ENCODE measurements around the gene TULP1. TPM values are rescaled to one million over a fixed set of nuclear protein-coding genes. Genes with fewer than 3 reads are reported as not detected.
A peak's percentile ranks its signal among the peaks of the same experiment; 100 is the strongest.

The TULP1 gene
- total RNA-seq, 1 donor from 2014 or later = not detected

GRCh38 chr6:35532126-35532525 is 19.4 kb upstream of the TULP1 start:
- no peak for DNase-seq (ENCODE audit: low read depth)
- Histone ChIP-seq H3K4me3 (ENCODE audit: low read depth, low read length) (no peak overlapping the region), H3K27me3 (ENCODE audit: control insufficient read depth, insufficient read depth, low read length) (peaks cover 4% of the 10 kb centered on the region), H3K36me3 (ENCODE audit: control insufficient read depth, insufficient read depth, low read length) (no peaks in the 10 kb centered on the region)
- TF ChIP-seq CTCF (IDR thresholded peaks at IDR 0.05; ENCODE audit: insufficient read depth, low read length, poor library complexity, severe bottlenecking) = no peak

GRCh38 chr6:35524380-35525020 is 11.8 kb upstream of the TULP1 start:
- no peaks in the 10 kb centered on the region for H3K36me3 ChIP-seq (ENCODE audit: control insufficient read depth, insufficient read depth, low read length)
- DNase-seq (ENCODE audit: low read depth) = no peak
- H3K27me3 ChIP-seq (ENCODE audit: control insufficient read depth, insufficient read depth, low read length) = peaks cover 8% of the 10 kb centered on the region
- no peak for TF ChIP-seq CTCF (IDR thresholded peaks at IDR 0.05; ENCODE audit: insufficient read depth, low read length, poor library complexity, severe bottlenecking)
- no peak overlapping the region for H3K4me3 ChIP-seq (ENCODE audit: low read depth, low read length)

- Histone ChIP-seq H3K4me3 (ENCODE audit: low read depth, low read length) (no peak overlapping the region), H3K27me3 (ENCODE audit: control insufficient read depth, insufficient read depth, low read length) (peaks cover 8% of the 10 kb centered on the region), H3K36me3 (ENCODE audit: control insufficient read depth, insufficient read depth, low read length) (no peaks in the 10 kb centered on the region)
- TF ChIP-seq CTCF (IDR thresholded peaks at IDR 0.05; ENCODE audit: insufficient read depth, low read length, poor library complexity, severe bottlenecking) = peak; percentile 98
- no peak for DNase-seq (ENCODE audit: low read depth)
Measured at GRCh38 chr6:35522660-35523658, 10.3 kb upstream of the TULP1 start.

GRCh38 chr6:35522151-35522550 is 9.5 kb upstream of the TULP1 start:
- TF ChIP-seq CTCF (IDR thresholded peaks at IDR 0.05; ENCODE audit: insufficient read depth, low read length, poor library complexity, severe bottlenecking) = no peak
- Histone ChIP-seq H3K4me3 (ENCODE audit: low read depth, low read length) (no peak overlapping the region), H3K27me3 (ENCODE audit: control insufficient read depth, insufficient read depth, low read length) (peaks cover 8% of the 10 kb centered on the region), H3K36me3 (ENCODE audit: control insufficient read depth, insufficient read depth, low read length) (no peaks in the 10 kb centered on the region)
- no peak for DNase-seq (ENCODE audit: low read depth)

- peaks cover 8% of the 10 kb centered on the region for H3K27me3 ChIP-seq (ENCODE audit: control insufficient read depth, insufficient read depth, low read length)
- no peak overlapping the region for H3K4me3 ChIP-seq (ENCODE audit: low read depth, low read length)
- no peak for DNase-seq (ENCODE audit: low read depth)
- H3K36me3 ChIP-seq (ENCODE audit: control insufficient read depth, insufficient read depth, low read length) = no peaks in the 10 kb centered on the region
- TF ChIP-seq CTCF (IDR thresholded peaks at IDR 0.05; ENCODE audit: insufficient read depth, low read length, poor library complexity, severe bottlenecking) = no peak
Measured at GRCh38 chr6:35521235-35521634, 8.5 kb upstream of the TULP1 start.
